Adrenal gland (tissue), 5 donors: ENCODE data around the gene MICAL3.

Experiments
- POLR2A ChIP-seq, 2 donors: fragments of 450-650 bp; IDR thresholded peaks; one replicate each; pipeline ENCODE4 v1.6.1; 2017; ENCODE audit warnings: antibody characterized with exemption in 2 of 2, mild to moderate bottlenecking in 2 of 2, moderate library complexity in 1 of 2
- TF ChIP-seq, protein P1 (sequence below), 6 experiments: fragments of 450-650 bp in 4 of 6; fragments of 200-600 bp in 2 of 6; sonication (generic) in 1 of 6; IDR thresholded peaks; 1 replicate in 5 of 6; 2 replicates in 1 of 6; pipeline versions ENCODE4 v1.5.1 to v1.8.0; 2016 to 2021; ENCODE audit warnings: antibody characterized with exemption in 6 of 6, mild to moderate bottlenecking in 2 of 6, moderate library complexity in 1 of 6
- donor health status: DM: no; HTN: no; CAD: no.

DNA sequence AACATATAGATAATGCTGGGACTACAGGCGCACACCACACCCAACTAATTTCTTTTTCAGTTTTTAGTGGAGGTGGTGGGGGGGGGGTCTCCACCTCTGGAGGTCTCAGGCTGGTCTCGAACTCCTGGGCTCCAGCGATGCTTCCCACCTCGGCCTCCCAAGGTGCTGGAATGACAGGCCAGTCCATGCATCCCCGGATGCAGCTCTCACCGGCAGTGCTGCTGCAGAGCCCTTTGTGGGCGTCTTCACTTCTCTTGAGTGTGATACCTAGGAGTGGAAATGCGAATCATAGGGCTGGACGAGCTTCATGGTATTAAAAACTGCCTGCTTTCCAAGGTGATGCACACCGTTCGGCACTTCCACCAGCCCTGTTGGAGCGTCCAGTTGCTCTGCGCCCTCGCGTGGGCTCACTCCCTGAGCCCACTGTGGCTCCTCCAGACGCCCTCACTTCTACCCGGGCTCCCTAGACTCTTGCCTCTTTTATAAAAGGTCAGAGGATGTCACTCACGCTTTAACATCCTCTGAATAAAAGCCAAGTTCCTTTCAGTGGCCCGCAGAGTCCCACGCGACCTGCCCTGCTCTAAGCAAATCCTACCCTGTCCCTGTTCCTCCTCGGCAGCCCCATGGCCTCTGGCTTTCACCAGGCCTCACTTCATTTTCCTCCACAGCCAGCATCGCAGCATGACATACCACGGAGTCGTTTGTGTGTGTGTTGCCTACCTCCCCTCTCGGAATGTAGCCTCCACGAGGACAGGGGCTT, 249.3 kb downstream of the MICAL3 start:
- TF ChIP-seq, protein P1, sequence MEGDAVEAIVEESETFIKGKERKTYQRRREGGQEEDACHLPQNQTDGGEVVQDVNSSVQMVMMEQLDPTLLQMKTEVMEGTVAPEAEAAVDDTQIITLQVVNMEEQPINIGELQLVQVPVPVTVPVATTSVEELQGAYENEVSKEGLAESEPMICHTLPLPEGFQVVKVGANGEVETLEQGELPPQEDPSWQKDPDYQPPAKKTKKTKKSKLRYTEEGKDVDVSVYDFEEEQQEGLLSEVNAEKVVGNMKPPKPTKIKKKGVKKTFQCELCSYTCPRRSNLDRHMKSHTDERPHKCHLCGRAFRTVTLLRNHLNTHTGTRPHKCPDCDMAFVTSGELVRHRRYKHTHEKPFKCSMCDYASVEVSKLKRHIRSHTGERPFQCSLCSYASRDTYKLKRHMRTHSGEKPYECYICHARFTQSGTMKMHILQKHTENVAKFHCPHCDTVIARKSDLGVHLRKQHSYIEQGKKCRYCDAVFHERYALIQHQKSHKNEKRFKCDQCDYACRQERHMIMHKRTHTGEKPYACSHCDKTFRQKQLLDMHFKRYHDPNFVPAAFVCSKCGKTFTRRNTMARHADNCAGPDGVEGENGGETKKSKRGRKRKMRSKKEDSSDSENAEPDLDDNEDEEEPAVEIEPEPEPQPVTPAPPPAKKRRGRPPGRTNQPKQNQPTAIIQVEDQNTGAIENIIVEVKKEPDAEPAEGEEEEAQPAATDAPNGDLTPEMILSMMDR (IDR thresholded peaks at IDR 0.05), result no peak
- no peak for TF ChIP-seq POLR2A (IDR thresholded peaks at IDR 0.05)
